ENCODE results near the gene IFNL1.
"Not testable (repeated sequence)": the region's sequence is repeated elsewhere in the genome, so short reads cannot be mapped to it uniquely, and the experiment has no call there.

The IFNL1 gene

DNA sequence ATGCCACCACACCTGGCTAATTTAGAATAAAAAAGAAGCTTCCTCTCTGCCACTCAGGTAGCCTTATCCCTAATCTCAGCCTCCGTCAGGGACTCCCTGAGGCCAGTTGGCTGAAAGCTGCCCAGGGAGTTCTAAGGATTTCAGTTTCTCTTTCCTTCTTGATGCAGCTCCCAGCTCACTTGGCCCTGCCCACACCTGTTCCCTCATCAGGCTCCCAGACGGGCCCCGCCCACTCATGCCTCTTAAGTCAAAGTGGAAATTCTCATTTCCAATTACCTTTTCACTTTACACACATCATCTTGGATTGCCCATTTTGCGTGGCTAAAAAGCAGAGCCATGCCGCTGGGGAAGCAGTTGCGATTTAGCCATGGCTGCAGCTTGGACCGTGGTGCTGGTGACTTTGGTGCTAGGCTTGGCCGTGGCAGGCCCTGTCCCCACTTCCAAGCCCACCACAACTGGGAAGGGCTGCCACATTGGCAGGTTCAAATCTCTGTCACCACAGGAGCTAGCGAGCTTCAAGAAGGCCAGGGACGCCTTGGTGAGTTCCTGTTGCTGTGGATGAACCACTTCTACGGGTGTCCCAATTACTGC, at the start of gene IFNL1:
Gene IFNL1, plus strand, starts transcription at position 353 of the 591 bp plus-strand sequence. Its CDS starts 15 bp downstream, at position 368.
- DNase-seq (ENCODE audit: low read depth in 3 of 3, low spot score in 1 of 3), result no peak

DNA sequence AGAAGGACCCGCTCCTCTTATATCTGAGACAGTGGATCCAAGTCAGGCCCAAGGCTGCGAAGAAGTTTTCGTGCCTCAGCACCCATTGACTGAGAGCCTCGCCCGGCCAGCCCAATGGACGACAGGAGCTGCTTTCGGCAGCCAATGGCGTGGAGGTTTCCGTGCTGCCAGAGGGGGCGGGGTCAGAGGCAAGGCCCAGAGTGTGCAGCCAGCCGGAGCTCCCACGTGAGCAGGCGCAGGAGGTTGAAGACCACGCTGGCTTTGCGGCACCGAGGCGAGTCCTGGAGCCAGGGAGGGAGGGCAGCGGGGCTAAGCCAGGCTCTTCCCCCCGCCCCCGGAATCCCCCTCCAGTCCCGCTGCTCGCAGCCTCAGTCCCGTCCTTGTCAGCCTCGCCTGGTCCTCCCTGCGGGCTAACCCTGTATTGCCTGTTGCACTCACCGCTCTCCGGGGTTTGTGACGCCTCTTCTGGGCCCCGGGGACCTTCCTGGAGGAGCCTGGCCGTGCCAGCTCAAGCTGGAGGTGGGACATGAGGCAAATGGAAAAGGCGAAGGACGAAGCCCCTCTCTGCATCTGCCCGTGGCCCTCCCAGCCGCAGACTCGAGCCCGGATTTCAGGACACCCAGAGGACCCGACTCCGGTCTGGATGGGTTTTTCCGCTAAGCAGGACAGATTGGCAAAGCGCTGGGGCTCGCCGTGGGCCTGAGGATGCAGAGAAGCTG, 49.1 kb upstream of the IFNL1 start:
- no peak for DNase-seq (ENCODE audit: low read depth in 3 of 3, low spot score in 1 of 3)

DNA sequence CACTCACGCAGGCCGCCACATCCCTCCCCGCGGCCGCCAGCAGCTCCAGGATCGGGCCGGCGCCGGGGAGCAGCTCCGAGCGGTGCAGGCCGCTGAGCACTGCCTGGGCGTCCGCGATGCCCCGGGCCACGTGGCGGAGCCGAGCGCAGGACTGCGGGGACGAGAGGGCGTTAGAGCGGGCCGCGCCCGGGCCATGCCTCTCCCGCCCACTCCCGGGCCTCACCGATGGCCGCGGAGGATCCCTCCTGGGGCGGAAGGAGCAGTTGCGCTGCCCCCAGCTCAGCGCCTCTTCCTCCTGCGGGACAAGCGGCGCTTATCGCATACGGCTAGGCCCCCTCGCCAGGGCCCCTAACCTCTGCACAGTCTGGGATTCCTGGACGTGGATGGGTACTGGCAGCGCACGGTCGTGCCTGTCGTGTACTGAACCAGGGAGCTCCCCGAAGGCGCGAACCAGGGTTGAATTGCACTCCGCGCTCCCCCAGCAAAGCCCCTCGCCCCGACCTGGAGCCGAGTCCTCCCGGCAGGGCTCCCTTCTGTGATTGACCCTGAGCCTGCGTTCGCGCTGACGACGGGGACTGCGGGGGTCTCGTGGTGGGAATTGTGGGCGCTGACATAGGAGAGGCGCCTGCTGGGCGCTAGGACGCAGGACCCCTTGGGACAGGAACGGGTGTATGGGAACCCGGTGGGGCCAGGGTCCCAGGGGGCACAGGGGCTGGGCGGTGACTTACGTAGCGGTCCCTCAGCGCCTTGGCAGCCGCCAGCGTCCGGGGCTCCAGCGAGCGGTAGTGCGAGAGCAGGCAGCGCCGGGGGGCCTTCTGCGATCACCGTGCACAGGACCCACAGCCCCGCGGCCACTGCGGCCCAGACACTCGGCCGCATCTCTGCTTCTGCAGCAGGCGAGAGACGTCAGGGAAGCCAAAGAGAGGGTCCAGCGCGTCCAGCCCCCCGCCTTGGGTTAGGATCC, 48.2 kb upstream of the IFNL1 start:
- DNase-seq (ENCODE audit: low read depth in 3 of 3, low spot score in 1 of 3), result no peak

DNA sequence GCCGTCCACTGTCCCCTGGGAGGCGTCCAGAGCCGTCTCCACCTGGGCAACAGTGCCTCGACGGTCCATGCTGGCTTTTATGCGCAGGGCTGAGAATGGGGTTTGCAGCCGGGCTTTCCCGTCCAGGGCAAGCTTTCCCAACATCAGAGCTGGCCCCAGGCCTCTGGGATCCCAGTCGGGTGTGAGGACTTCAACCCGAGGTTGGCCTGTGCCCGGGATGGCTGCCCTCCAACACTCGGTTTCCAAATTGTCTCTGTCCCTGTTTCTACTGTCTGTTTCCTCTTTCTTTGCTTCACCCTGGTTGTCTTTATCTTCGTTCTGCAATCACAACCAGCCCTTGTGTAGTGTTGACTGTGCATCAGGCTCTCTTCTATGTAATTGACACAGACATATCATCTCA, 47.4 kb upstream of the IFNL1 start, which contains the start of gene IFNL4:
Gene IFNL4, minus strand, starts transcription at position 51 of the 400 bp plus-strand sequence.
- no peak for DNase-seq (ENCODE audit: low read depth in 3 of 3, low spot score in 1 of 3)

DNA sequence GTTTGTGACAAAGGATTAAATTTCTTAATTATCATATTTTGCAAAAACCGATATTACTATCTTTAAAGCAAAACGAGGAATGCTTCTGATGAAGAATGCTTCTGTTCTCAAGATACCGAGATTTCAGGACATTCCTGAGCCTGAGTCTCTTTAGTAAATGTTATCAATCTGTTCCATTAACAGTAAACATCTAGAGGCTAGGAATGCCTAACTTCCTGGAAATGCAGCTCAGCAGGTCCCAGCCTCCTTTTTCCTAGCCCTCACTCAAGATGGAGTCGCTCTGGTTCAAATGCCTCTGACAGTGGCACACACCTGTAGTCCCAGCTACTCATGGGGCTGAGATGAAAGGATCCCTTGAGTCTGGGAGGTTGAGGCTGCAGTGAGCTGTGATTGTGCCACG, 45.1 kb upstream of the IFNL1 start:
- no peak for DNase-seq (ENCODE audit: low read depth in 3 of 3, low spot score in 1 of 3)

DNA sequence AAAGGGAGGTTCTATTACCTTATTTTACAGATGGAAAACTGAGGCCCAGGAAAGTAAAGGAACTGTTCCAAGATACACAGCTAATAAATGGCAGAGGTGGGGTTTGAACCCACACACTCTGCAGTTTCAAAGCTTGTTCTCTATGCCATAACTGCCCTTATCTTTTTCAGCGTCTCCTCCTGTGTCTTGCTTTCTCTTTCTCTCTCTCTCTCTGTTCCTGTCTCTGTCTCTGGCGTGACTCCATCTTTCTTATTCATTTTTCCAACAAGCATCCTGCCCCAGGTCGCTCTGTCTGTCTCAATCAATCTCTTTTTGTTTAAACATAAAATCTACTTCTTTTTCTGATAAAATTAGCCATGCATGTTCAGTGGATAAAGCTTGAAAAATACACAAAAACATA, 44.4 kb upstream of the IFNL1 start:
- no peak for DNase-seq (ENCODE audit: low read depth in 3 of 3, low spot score in 1 of 3)

DNA sequence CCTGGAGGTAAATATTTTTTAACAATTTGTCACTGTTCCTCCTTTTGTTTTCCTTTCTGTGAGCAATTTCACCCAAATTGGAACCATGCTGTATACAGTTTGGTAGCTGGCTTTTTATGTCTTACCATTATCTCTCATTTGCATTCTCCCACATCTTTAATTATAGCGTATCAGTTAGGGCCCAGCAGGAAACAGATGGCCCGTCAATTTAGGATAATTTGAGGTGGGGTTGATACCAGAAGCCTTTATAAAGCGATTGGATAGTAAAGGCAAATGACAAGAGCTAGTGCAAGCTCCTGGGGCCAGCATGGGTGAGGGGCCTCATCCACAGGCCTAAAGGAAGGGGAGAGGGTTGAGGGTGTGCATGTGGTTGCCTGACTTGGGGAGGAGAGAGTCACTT, 43.7 kb upstream of the IFNL1 start:
- DNase-seq (ENCODE audit: low read depth in 3 of 3, low spot score in 1 of 3), result no peak

DNA sequence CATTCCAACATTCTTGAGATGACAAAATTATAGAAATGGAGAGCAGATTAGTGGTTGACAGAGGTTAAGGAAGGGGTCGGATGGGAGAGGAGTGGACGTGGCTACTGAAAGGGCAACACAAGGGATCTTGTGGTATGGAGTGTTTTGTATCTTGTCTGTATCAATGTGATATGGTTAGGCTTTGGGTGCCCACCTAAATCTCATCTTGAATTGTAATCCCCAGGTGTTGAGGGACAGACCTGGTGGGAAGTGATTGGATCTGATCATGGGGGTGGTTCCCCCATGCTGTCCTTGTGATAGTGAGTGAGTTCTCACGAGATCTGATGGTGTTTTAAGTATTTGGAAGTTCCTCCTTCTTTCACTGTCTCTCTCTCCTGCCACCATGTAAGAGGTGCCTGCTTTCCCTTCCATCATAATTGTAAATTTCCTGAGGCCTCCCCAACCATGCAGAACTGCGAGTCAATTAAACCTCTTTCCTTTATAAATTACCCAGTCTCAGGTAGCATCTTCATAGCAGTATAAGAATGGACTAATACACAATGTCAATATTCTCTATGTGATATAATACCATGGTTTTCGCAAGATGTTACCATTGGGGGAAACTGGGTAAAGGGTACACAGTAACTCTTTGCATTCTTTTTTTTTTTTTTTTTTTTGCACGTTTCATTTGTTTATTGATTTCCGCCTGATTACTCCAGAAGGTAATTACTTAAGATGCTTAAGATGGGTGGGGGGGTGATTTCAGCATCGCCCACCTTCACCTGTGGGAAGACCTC, 42.6 kb upstream of the IFNL1 start:
- DNase-seq (ENCODE audit: low read depth in 3 of 3, low spot score in 1 of 3), result no peak

DNA sequence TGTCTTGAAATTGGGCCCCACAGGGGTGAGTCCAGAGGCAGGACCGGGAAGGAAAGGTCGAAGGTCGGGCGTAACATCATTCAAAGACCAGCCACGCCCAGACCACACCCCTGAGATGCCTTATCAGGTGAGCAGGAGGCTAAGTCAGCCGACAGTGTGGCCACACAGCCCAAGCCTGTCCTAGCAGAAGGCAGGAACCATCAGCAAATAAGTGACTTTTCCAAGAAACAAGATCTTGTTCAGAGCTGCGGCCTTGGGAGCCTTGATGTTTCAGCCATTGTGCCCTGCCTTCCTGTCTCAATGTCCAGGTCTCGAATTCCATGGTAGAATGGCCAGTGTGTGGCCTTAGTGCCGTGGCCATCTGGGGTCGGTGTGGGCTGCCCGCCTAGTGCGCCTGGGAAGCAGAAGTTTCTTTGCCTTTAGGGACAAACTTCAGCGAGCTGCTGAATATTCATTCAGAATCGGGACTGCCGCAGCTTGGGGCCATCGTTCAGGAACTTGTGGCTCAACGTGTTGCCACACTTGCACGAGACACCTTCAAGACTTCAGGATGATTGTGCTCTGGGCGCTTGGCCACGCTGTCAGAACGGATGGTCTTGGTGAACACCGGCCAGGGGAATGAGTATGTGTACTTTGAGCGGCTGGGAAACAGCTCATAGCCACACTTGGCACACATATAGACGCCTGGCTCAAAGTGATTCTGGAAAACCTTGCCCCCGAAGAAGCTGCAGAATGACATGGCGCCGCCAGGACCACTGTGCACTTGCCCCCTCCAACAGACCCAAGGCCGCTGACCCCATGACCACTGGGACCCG, 41.5 kb upstream of the IFNL1 start:
- DNase-seq (ENCODE audit: low read depth in 3 of 3, low spot score in 1 of 3), result no peak

DNA sequence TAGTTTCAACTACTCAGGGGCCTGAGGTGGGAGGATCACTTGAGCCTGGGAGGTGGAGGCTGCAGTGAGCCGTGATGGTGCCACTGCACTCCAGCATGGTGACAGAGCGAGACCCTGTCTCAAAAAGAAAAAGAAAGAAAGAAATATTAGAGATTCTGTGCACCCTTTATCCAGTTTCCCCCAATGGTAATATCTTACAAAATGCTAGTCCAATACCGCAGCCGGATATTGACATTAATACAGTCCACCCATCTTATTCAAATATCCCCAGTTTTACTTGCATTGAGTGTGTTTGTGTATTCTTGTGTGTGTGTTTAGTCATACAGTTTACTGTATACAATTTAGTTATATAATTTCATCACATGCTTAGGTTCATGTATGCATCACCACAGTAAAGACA, 39.0 kb upstream of the IFNL1 start:
- DNase-seq (ENCODE audit: low read depth in 3 of 3, low spot score in 1 of 3), result no peak

DNA sequence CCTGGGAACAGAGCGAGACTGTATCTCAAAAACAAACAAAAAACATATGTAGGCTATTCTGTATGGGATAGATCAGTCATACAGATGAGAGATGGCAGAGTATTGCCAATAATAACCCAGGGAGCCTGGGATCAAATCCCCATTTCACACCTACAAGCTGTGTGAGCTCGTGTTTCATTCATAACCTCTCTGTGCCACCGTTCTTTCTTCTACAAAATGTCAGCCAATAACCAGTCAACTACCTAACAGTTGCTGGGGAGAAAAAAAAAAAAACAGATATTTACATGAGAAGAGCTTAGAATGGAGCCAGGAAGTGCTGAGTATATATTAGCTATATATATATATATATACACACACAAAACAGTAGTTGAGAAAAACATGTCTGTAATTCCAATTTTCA, 34.5 kb upstream of the IFNL1 start:
- no peak for DNase-seq (ENCODE audit: low read depth in 3 of 3, low spot score in 1 of 3)

DNA sequence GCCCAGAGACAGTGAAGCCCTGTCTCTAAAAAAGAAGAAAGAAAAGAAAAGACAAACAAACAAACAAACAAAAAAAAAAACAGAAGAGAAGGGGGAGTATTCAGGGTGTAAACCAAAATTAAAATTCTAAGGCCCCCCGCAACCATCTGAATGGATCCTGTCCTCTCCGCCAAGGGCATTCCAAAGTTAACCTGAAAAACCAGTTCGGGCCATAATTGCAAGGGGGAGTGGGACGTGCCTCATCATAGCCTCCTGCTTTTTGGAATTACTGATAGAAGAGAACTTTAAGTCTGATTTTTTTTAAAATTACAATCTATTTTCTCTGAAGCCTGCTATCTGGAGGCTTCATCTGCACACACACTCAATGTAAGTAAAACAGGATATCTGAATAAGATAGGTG, 33.7 kb upstream of the IFNL1 start:
- no peak for DNase-seq (ENCODE audit: low read depth in 3 of 3, low spot score in 1 of 3)

DNA sequence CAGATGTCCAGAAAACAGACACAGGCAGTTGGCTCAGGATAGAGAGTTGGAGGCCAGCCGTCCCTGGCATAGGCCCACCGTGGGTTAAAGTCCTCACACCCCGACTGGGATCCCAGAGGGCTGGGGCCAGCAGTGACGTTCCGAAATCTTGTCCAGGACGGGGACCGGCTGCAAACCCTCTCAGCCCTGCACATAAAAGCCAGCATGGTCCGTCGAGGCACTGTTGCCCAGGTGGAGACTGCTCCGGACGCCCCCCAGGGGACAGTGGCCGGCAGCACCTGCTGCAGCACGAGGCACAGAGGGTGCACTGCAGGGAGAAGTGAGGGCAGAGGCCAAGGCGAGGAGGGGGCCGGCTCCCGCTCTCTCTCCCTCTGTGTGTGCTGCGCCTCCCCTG, 32.3 kb upstream of the IFNL1 start:
- no peak for DNase-seq (ENCODE audit: low read depth in 3 of 3, low spot score in 1 of 3)

DNA sequence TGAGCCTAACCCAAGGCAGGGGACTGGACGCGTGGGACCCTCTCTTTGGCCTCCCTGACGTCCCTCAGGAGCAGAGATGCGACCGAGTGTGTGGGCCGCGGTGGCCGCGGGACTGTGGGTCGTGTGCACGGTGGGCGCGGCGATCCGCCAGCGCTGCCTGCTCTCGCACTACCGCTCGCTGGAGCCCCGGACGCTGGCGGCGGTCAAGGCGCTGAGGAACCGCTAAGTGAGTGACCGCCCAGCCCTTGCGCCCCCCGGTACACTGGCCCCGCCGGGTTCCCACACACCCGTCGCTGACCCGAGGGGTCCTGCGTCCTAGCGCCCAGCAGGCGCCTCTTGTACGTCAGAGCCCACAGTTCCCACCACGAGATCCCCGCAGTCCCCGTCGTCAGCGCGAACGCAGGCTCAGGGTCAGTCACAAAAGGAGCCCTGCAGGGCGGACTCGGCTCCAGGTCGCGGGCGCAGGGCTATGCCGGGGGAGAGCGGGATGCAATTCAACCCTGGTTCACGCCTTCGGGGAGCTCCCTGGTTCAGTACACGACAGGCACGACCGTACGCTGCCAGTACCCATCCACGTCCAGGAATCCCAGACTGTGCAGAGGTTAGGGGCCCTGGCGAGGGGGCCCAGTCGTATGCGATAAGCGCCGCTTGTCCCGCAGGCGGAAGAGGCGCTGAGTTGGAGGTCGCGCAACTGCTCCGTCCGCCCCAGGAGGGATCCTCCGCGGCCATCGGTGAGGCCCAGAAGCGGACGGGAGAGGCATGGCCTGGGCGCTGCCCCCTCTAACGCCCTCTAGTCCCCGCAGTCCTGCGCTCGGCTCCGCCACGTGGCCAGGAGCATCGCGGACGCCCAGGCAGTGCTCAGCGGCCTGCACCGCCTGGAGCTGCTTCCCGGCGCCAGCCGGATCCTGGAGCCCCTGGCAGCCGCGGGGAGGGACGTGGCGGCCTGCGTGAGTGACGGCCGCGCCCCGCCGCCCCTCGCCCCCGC, 31.6 kb upstream of the IFNL1 start:
- no peak for DNase-seq (ENCODE audit: low read depth in 3 of 3, low spot score in 1 of 3)

DNA sequence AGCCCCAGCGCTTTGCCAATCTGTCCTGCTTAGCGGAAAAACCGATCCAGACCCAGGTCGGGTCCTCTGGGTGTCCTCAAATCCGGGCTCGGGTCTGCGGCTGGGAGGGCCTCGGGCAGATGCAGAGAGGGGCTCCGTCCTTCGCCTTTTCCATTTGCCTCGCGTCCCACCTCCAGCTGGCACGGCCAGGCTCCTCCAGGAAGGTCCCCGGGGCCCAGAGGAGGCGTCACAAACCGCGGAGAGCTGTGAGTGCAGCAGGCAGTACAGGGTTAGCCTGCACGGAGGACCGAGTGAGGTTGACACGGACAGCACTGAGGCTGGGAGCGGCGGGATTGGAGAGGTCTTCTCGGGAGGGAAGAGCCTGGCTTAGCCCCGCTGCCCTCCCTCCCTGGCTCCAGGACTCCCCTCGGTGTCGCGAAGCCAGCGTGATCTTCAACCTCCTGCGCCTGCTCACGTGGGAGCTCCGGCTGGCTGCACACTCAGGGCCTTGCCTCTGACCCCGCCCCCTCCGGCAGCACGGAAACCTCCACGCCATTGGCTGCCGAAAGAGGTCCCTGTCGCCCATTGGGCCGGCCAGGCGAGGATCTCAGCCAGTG, 30.8 kb upstream of the IFNL1 start:
- no peak for DNase-seq (ENCODE audit: low read depth in 3 of 3, low spot score in 1 of 3)

DNA sequence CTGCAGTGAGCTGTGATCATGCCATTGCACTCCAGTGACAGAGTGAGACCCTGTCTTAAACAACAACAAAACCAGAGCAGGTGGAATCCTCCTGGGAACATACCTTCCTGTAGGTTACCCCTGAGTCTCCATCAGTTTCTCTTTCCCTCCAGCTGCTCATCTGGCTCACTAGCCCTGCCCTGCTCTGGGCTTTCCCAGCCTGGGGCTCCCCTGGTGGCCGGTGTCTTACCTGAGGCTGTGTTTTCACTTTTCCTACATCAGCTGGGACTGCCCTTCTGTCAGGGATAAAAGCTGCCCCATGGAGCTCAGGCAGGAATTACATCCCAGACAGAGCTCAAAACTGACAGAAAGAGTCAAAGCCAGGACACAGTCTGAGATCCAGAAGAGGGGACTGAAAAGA, 28.1 kb upstream of the IFNL1 start, which contains the start of gene IFNL2:
Gene IFNL2, plus strand, starts transcription at position 312 of the 400 bp plus-strand sequence. CDS start 173 bp downstream, outside the sequence.
- not testable (repeated sequence) for DNase-seq (ENCODE audit: low read depth in 3 of 3, low spot score in 1 of 3)

DNA sequence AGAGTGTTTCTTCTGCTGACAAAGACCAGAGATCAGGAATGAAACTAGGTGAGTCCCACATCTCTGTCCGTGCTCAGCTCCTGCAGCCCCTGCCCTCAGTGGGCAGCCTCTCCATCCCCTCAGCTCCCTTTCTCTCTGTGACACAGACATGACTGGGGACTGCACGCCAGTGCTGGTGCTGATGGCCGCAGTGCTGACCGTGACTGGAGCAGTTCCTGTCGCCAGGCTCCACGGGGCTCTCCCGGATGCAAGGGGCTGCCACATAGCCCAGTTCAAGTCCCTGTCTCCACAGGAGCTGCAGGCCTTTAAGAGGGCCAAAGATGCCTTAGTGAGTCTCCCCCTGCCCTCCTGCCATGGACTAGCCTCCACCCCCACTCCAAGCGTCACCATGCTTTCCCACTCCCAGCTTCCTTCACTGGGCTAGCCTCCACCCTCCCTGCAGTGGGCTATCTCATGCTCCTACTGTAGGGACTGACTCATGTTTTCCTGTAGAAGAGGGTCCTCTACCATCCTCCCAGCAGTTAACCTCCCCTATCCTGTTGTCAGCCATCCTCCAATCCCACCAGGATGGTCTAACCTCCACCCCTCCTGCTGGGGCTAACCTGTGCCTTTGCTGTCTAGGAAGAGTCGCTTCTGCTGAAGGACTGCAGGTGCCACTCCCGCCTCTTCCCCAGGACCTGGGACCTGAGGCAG, 27.5 kb upstream of the IFNL1 start:
- DNase-seq (ENCODE audit: low read depth in 3 of 3, low spot score in 1 of 3), result not testable (repeated sequence)

DNA sequence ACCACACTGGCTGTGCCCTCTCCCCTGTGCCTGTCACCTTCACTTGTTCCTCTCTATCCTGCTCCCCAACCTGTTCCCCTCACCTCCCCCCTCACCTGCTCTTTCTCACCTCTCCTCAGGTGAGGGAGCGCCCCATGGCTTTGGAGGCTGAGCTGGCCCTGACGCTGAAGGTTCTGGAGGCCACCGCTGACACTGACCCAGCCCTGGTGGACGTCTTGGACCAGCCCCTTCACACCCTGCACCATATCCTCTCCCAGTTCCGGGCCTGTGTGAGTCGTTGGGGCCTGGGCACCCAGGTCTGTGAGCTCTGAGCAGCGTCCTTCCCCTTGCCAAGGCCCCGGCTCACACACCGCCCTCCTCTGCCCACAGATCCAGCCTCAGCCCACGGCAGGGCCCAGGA, 26.8 kb upstream of the IFNL1 start:
- DNase-seq (ENCODE audit: low read depth in 3 of 3, low spot score in 1 of 3), result not testable (repeated sequence)

All from stimulated activated CD4-positive, alpha-beta T cell treated with anti-CD3 and anti-CD28 coated beads, TNF-alpha, amount 100 ng/mL, for 1 hour (primary cell).